Mesenchymal stem cell (in vitro differentiated cells and primary cell): ENCODE measurements around the gene TRPC4.
"Not testable (repeated sequence)": the region's sequence is repeated elsewhere in the genome, so short reads cannot be mapped to it uniquely, and the experiment has no call there.

ENCODE experiments used
- DNase-seq: peaks from one replicate; pipeline ENCODE4 v3.0.0-alpha.2; 2013
- H2AFZ ChIP-seq: one replicate; pipeline ENCODE4 v1.6.1; 2013; ENCODE audit warnings: low read depth, mild to moderate bottlenecking, control low read depth, inconsistent platforms, low read length, moderate library complexity
- H2AK5ac ChIP-seq: 2 replicates; pipeline ENCODE4 v1.6.1; 2013; ENCODE audit warnings: low read length, moderate library complexity, mild to moderate bottlenecking, inconsistent platforms; ENCODE audit not compliant: severe bottlenecking
- H2BK120ac ChIP-seq: one replicate; pipeline ENCODE4 v1.6.1; 2013; ENCODE audit warnings: low read depth, mild to moderate bottlenecking, inconsistent platforms, low read length, moderate library complexity
- H2BK12ac ChIP-seq, 2 experiments: one replicate each; pipeline ENCODE4 v1.6.1; 2013; ENCODE audit warnings: inconsistent platforms in 2 of 2, low read length in 2 of 2, mild to moderate bottlenecking in 2 of 2, moderate library complexity in 2 of 2, control low read depth in 1 of 2
- H2BK15ac ChIP-seq: one replicate; pipeline ENCODE4 v1.6.1; 2013; ENCODE audit warnings: mild to moderate bottlenecking, low read depth, inconsistent platforms; ENCODE audit not compliant: poor library complexity, severe bottlenecking
- H2BK5ac ChIP-seq: 2 replicates; pipeline ENCODE4 v1.6.1; 2013; ENCODE audit warnings: low read depth, mild to moderate bottlenecking, low read length, control low read depth, inconsistent platforms; ENCODE audit not compliant: poor library complexity, severe bottlenecking
- H3K14ac ChIP-seq, 2 experiments: one replicate each; pipeline ENCODE4 v1.6.1; 2013; ENCODE audit warnings: inconsistent platforms in 2 of 2, low read length in 2 of 2, control low read depth in 1 of 2, mild to moderate bottlenecking in 1 of 2, moderate library complexity in 1 of 2
- H3K18ac ChIP-seq, 2 experiments: one replicate each; pipeline ENCODE4 v1.6.1; 2013; ENCODE audit warnings: inconsistent platforms in 2 of 2, low read length in 2 of 2, control low read depth in 1 of 2, low read depth in 1 of 2, mild to moderate bottlenecking in 1 of 2
- H3K23ac ChIP-seq, 2 experiments: one replicate each; pipeline ENCODE4 v1.6.1; 2013; ENCODE audit warnings: inconsistent platforms in 2 of 2, low read length in 2 of 2, mild to moderate bottlenecking in 2 of 2, moderate library complexity in 2 of 2, control low read depth in 1 of 2
- H3K27ac ChIP-seq: 2 replicates; pipeline ENCODE4 v1.5.1; 2013; ENCODE audit warnings: mild to moderate bottlenecking, moderate library complexity, low read length, control low read depth, inconsistent platforms; ENCODE audit not compliant: poor library complexity, severe bottlenecking
- H3K27me3 ChIP-seq, 2 experiments: 2 replicates each; pipeline versions ENCODE4 v1.6.1 to v1.7.0; 2013; ENCODE audit warnings: low read length in 2 of 2, mild to moderate bottlenecking in 2 of 2, moderate library complexity in 2 of 2, control low read depth in 1 of 2, inconsistent platforms in 1 of 2; ENCODE audit not compliant: control insufficient read depth in 1 of 2, insufficient read depth in 1 of 2
- H3K36me3 ChIP-seq, 2 experiments: 2 replicates each; pipeline versions ENCODE4 v1.6.1 to v1.7.0; 2013; ENCODE audit warnings: low read length in 2 of 2, control low read depth in 1 of 2, inconsistent platforms in 1 of 2, low read depth in 1 of 2, mild to moderate bottlenecking in 1 of 2; ENCODE audit not compliant: insufficient read depth in 2 of 2, control insufficient read depth in 1 of 2
- H3K4ac ChIP-seq, 2 experiments: one replicate each; pipeline ENCODE4 v1.6.1; 2013; ENCODE audit warnings: inconsistent platforms in 2 of 2, low read length in 2 of 2, mild to moderate bottlenecking in 2 of 2, moderate library complexity in 2 of 2, control low read depth in 1 of 2, low read depth in 1 of 2
- H3K4me1 ChIP-seq: 2 replicates; pipeline ENCODE4 v1.6.1; 2013; ENCODE audit warnings: low read depth, low read length, control low read depth; ENCODE audit not compliant: control insufficient read depth, insufficient read depth
- H3K4me2 ChIP-seq: 2 replicates; pipeline ENCODE4 v1.6.1; 2013; ENCODE audit warnings: low read length, mild to moderate bottlenecking, inconsistent platforms; ENCODE audit not compliant: poor library complexity, severe bottlenecking
- H3K4me3 ChIP-seq, 2 experiments: 2 replicates each; pipeline versions ENCODE4 v1.5.1 to v1.7.0; 2013; ENCODE audit warnings: low read length in 2 of 2, mild to moderate bottlenecking in 2 of 2, control low read depth in 1 of 2, low read depth in 1 of 2; ENCODE audit not compliant: insufficient read depth in 1 of 2
- H3K79me1 ChIP-seq: replicated peaks from 2 replicates; pipeline ENCODE4 v1.6.1; 2013; ENCODE audit warnings: mild to moderate bottlenecking, control low read depth, low read length, inconsistent platforms; ENCODE audit not compliant: poor library complexity, severe bottlenecking
- H3K9ac ChIP-seq: 2 replicates; pipeline ENCODE4 v1.7.0; 2013; ENCODE audit warnings: mild to moderate bottlenecking, low read length, moderate library complexity
- H3K9me3 ChIP-seq: 2 replicates; pipeline ENCODE4 v1.7.0; 2013; ENCODE audit warnings: mild to moderate bottlenecking, low read length; ENCODE audit not compliant: control insufficient read depth
- H4K8ac ChIP-seq: one replicate; pipeline ENCODE4 v1.6.1; 2013; ENCODE audit warnings: inconsistent platforms, mild to moderate bottlenecking, low read length, moderate library complexity
- H4K91ac ChIP-seq: one replicate; pipeline ENCODE4 v1.6.1; 2013; ENCODE audit warnings: mild to moderate bottlenecking, low read length, inconsistent platforms
- whole genome bisulfite sequencing: methylation state at CpG from one replicate; pipeline ENCODE4 v1.1.7; 2013; ENCODE audit warnings: mixed read lengths; 5-methylcytosine and 5-hydroxymethylcytosine counted together

The TRPC4 gene

DNA sequence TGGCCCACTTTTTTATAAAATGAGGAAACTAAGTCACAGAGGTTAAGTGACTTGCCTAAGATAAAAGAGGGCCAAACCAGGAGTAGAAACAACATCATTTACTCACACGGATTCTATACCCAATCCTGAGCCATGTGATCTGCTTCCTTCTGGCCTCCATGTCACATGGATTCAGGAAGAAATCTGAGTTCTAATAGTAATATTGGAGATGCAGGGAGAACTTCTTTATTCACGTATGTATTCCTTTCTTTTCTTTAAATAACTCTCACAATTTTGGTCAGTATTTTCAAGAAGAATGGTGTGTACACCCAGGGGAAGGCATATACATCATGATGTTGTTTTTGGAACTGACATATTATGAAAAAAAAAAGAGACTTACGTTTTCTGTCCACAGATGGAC is 272.8 kb downstream of the TRPC4 start:
- Histone ChIP-seq H3K23ac (no peak overlapping the region), H3K4ac (no peak overlapping the region), H3K9me3 (no peaks in the 10 kb centered on the region), H2AK5ac (no peak overlapping the region), H3K9ac (peak overlapping the region; percentile 58), H3K14ac (no peak overlapping the region), H3K36me3 (no peaks in the 10 kb centered on the region), H3K79me1 (no peaks in the 10 kb centered on the region), H3K4me1 (no peaks in the 10 kb centered on the region), H4K8ac (no peak overlapping the region), H2BK120ac (no peak overlapping the region), H3K4me2 (no peak overlapping the region), H3K27me3 (no peaks in the 10 kb centered on the region), H2BK5ac (no peak overlapping the region), H3K4me3 (no peak overlapping the region), H3K18ac (no peak overlapping the region), H2AFZ (no peak overlapping the region), H2BK12ac (no peak overlapping the region), H3K27ac (no peak overlapping the region), H2BK15ac (no peak overlapping the region), H4K91ac (no peak overlapping the region)
- 64% methylated on average over 2 of the region's 3 CpGs for WGBS
- no peak for DNase-seq

DNA sequence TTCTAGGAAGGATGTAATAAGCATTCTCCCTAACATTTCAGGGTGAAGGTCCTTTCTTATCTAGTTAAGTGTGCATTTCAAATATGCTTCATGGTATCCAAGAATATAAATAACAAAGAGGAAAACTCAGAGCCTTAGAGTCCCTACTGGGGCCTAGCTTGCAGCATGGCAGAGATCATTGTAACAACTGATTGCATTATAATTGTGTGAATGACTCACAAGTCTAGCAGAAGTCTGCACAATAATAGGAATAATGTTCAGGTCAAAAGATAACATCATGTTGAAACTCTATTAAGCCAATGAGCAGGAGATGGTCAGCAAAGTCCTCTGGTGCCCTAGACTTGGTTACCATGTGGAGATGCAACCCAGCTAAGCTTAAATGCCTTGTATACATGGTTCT is 274.4 kb downstream of the TRPC4 start:
- H3K14ac ChIP-seq, result no peak overlapping the region

GRCh38 chr13:37594550-37594949 is 275.0 kb downstream of the TRPC4 start:
- Histone ChIP-seq H3K27ac (no peak overlapping the region), H2BK5ac (no peak overlapping the region), H3K14ac (no peak overlapping the region), H2AK5ac (no peak overlapping the region), H2BK12ac (no peak overlapping the region), H3K23ac (no peak overlapping the region), H4K91ac (no peak overlapping the region), H2AFZ (no peak overlapping the region), H3K4me3 (no peak overlapping the region), H4K8ac (no peak overlapping the region), H3K4ac (no peak overlapping the region), H3K36me3 (no peaks in the 10 kb centered on the region), H2BK15ac (no peak overlapping the region), H2BK120ac (no peak overlapping the region), H3K79me1 (no peaks in the 10 kb centered on the region), H3K9ac (no peak overlapping the region), H3K4me1 (no peaks in the 10 kb centered on the region), H3K27me3 (no peaks in the 10 kb centered on the region), H3K9me3 (no peaks in the 10 kb centered on the region), H3K4me2 (no peak overlapping the region), H3K18ac (no peak overlapping the region)
- peak; percentile 11 for DNase-seq
- WGBS, result 19% methylated on average over 1 of the region's 2 CpGs

More for the DNA sequence above, 274.4 kb downstream of the TRPC4 start:
- H2AK5ac ChIP-seq, result no peak overlapping the region
- no peaks in the 10 kb centered on the region for H3K9me3 ChIP-seq
- no peak overlapping the region for H3K9ac ChIP-seq
- H2AFZ ChIP-seq, result no peak overlapping the region
- no peaks in the 10 kb centered on the region for H3K79me1 ChIP-seq
- no peak overlapping the region for H3K4me2 ChIP-seq
- H4K91ac ChIP-seq, result no peak overlapping the region
- no peak overlapping the region for H2BK120ac ChIP-seq
- no peaks in the 10 kb centered on the region for H3K4me1 ChIP-seq
- H3K23ac ChIP-seq, result no peak overlapping the region
- H3K4ac ChIP-seq, result no peak overlapping the region
- H2BK5ac ChIP-seq, result no peak overlapping the region
- no peaks in the 10 kb centered on the region for H3K27me3 ChIP-seq
- H2BK12ac ChIP-seq, result no peak overlapping the region
- H3K4me3 ChIP-seq, result no peak overlapping the region
- H4K8ac ChIP-seq, result no peak overlapping the region
- H3K36me3 ChIP-seq, result no peaks in the 10 kb centered on the region
- no peak overlapping the region for H3K18ac ChIP-seq
- no peak overlapping the region for H2BK15ac ChIP-seq
- DNase-seq, result peak; percentile 54
- H3K27ac ChIP-seq, result no peak overlapping the region

DNA sequence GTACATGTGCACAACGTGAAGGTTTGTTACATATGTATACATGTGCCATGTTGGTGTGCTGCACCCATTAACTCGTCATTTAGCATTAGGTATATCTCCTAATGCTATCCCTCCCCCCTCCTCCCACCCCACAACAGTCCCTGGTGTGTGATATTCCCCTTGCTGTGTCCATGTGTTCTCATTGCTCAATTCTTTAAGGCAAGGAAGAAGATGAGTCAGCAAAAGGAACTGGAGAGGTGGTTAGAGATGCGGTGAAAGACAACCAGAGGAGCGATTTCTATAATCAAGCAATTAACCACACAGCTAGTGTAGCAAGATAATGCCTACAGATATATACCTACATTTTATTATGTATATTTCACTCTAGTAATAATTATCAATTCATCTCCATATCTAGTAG is 280.2 kb downstream of the TRPC4 start:
- not testable (repeated sequence) for H3K4me3 ChIP-seq, H3K4me2 ChIP-seq, H3K4ac ChIP-seq, H2AFZ ChIP-seq, H2BK15ac ChIP-seq, H2BK120ac ChIP-seq, H3K79me1 ChIP-seq, H4K91ac ChIP-seq, H2BK5ac ChIP-seq, H3K27ac ChIP-seq, H3K23ac ChIP-seq, H3K9me3 ChIP-seq, H4K8ac ChIP-seq, H2AK5ac ChIP-seq, H3K14ac ChIP-seq, H3K36me3 ChIP-seq, H3K27me3 ChIP-seq, H2BK12ac ChIP-seq, H3K18ac ChIP-seq, H3K4me1 ChIP-seq, H3K9ac ChIP-seq
- WGBS, result no CpG with 5 or more reads among the region's 4 CpGs
- DNase-seq, result peak; percentile 33
